ENCODE measurements around the gene DAAM2. TPM values are rescaled to one million over a fixed set of nuclear protein-coding genes. Genes with fewer than 3 reads are reported as not detected.

DAAM2 gene
- total RNA-seq, 1 donor from 2014 or later: 61.9 TPM

DNA sequence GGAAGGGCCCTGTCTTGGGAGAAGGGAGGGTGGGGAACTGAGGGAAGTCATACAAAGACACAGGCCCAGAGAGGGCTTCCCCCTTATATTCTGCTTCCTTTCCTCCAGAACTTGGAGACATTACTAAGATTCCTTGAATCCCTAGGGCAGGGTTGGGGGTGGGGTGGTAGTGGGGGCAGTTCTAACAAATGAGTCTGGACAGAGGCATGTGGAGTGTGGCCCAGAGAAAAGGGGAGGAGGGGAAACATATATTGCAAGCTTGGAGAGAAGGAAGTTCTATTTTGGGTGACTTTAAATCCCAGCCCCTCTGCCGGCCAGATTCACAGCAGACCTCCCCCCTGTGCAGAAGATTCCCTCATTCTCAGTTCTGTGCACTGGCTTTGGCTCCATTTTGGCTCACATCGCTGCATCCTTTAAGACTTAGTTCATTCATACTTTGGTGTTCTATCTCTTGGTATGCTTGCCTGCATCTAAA is 43.7 kb downstream of the DAAM2 start:
- DNase-seq (ENCODE audit: low spot score) (no peak), ATAC-seq (no peak)
- intact Hi-C loops (cut with DNase I): no loop called here

GRCh38 chr6:39836606-39837005 is 44.4 kb downstream of the DAAM2 start:
- intact Hi-C loops (cut with DNase I): no loop called here
- ATAC-seq (no peak), DNase-seq (ENCODE audit: low spot score) (no peak)

GRCh38 chr6:39839445-39839844 is 47.3 kb downstream of the DAAM2 start:
- intact Hi-C loops (cut with DNase I): no loop called here
- ATAC-seq (no peak), DNase-seq (ENCODE audit: low spot score) (no peak)

GRCh38 chr6:39840781-39841180 is 48.6 kb downstream of the DAAM2 start:
- intact Hi-C loops (cut with DNase I): no loop called here
- no peak for DNase-seq (ENCODE audit: low spot score)
- no peak for ATAC-seq

DNA sequence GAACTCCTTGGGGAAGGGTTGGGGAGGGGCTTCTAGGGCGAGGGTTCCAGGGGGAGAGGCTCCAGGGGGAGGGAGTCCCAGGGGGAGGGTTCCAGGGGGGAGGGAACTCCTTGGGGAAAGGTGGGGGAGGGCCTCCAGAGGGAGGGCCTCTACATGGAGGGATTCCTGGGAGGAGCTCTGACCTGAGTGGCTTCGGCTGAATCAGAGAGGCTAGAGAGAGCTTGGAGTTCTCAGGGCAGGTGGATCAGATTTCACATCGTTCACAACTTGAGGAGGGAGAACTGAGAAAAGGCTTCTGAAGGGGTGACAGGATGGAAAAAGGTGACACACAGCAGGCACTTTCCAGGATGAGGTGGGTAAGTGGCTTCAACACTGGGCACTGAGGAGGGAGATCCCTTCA is 49.1 kb downstream of the DAAM2 start:
- DNase-seq (ENCODE audit: low spot score) (no peak), ATAC-seq (no peak)
- intact Hi-C loops (cut with DNase I): no loop called here

GRCh38 chr6:39841923-39842322 is 49.7 kb downstream of the DAAM2 start:
- no peak for ATAC-seq
- intact Hi-C loops (cut with DNase I): no loop called here
- DNase-seq (ENCODE audit: low spot score): no peak

GRCh38 chr6:39843305-39844020 is 51.3 kb downstream of the DAAM2 start:
- ATAC-seq (peak; percentile 60), DNase-seq (ENCODE audit: low spot score) (no peak)
- intact Hi-C loops (cut with DNase I): no loop called here

DNA sequence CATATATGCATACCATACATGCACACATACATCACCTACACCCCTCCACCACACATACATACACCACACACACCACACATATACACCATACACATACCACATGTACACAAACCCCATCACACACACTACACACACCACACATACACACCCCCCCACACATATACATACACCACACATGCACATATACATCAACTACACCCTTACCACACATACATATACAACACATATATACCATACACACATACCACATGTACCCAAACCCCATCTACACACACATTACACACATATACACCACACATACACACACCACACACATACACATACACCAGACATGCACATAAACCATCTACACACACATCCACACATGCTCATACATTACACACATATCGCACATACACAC is 52.7 kb downstream of the DAAM2 start:
- DNase-seq (ENCODE audit: low spot score) (no peak), ATAC-seq (no peak)
- intact Hi-C loops (cut with DNase I): no loop called here

- ATAC-seq (peak; percentile 67), DNase-seq (ENCODE audit: low spot score) (peak; percentile 80)
- intact Hi-C loops (cut with DNase I): no loop called here
Observed at GRCh38 chr6:39847221-39847620, 55.0 kb downstream of the DAAM2 start.

DNA sequence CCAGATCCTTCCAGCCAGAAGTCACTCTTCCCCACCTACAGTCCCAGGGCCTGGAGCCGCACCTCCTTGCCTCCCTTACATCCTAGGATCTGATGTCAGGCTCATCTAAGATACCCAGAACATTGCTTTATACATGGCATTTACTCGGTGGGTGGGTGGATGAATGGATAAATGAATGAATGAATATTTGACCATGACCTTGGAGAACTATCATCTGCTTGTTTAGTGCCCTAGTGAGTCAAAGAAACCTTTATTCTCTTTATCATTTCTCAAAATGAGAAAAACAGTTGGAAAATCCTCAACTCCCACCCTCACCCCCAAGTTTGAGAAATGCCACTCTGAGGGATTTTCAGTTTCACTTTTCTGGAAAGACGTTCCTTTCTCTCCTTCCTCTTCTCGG is 56.0 kb downstream of the DAAM2 start:
- no peak for ATAC-seq
- intact Hi-C loops (cut with DNase I): no loop called here

DNA sequence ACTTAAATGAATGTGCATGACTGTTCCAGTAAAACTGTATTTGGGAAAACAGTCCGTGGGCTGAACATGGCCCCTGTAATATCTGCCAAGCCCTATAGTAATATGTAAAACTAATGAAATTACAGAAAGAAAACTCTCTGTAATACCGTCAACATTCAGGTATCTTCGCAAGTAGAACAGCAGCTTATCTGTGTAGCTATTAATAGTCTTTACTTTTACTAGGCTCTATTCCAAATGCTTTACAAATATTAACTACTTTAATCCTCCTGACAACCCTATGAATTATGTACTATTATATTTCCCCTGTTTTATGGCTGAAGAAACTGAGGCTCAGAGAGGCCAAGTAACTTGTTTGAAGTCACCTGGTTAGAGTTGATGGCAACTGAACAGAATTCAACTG is 57.1 kb downstream of the DAAM2 start:
- ATAC-seq (no peak), DNase-seq (ENCODE audit: low spot score) (no peak)
- intact Hi-C loops (cut with DNase I): no loop called here

More for the DNA sequence above, 56.0 kb downstream of the DAAM2 start:
- DNase-seq (ENCODE audit: low spot score): no peak

DNA sequence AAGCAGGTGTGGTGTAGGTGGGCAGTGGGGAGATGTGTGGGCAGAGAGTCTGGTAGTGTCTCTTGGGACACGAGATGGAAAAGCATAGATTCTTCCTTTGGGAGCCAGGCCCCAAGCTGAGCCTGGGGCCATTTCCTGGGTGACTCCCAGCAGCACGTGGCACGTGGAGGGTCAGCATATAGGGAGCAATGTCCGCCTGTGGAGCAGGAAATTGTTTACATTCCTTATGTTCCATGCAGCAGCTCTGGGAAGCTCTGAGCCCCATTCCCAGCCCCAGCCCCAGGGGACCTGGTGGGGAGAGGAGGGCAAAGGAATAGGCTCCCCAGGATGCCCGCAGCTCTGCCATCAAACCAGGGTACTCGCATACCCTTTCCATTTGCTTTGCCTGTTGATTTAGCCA is 57.6 kb downstream of the DAAM2 start:
- ATAC-seq (no peak), DNase-seq (ENCODE audit: low spot score) (no peak)
- intact Hi-C loops (cut with DNase I): no loop called here

DNA sequence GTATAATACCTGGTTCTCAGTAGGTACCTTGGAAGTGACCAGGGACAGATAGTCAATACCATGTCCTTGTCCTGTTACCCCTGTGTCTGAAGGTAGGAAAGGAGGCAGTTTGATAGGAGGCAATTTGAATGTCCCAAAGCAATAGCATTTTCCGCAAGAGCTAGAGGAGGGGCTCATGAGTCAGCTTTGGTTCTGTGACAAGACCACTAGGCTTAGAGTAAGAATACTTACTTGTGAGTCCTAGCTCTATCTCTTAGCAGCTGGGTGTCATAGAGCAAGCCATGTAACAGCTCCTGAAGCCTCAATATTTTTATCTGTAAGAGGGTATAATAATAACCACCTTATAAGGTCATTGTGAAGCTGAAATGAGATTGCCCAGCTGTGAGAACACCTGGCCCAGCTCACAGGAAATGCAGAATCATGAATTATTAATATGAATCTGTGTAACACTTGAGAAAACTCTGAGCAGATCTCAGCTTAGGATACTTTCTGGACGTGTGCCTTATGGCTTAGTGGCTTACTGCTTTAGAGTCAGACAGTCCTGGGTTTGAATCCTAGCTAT is 58.6 kb downstream of the DAAM2 start:
- DNase-seq (ENCODE audit: low spot score): no peak
- no peak for ATAC-seq
- intact Hi-C loops (cut with DNase I): no loop called here

- intact Hi-C loops (cut with DNase I): no loop called here
- ATAC-seq: no peak
- DNase-seq (ENCODE audit: low spot score): no peak
Observed at GRCh38 chr6:39851331-39851730, 59.2 kb downstream of the DAAM2 start.

GRCh38 chr6:39852324-39852723 is 60.1 kb downstream of the DAAM2 start:
- no peak for ATAC-seq
- intact Hi-C loops (cut with DNase I): no loop called here
- no peak for DNase-seq (ENCODE audit: low spot score)

DNA sequence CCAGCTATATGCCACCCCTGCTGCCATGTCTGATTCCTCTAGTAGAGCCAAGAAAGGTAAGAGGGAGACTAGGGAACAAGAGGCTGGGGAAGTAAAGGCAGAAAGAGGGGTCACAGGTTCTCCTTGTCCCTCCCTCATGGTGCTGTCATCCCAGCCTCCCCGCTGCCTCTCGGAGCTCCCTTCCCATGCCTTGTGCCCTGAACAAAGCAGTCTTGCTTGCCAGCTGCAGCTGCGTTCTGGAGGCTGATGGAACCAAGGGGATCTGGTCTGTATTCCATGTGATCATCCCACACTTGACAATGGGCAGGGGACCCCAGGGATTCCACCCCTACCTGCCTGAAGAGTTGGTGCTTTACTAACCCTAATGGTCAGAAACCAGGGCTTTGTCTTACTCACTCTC is 61.4 kb downstream of the DAAM2 start:
- no peak for DNase-seq (ENCODE audit: low spot score)

DNA sequence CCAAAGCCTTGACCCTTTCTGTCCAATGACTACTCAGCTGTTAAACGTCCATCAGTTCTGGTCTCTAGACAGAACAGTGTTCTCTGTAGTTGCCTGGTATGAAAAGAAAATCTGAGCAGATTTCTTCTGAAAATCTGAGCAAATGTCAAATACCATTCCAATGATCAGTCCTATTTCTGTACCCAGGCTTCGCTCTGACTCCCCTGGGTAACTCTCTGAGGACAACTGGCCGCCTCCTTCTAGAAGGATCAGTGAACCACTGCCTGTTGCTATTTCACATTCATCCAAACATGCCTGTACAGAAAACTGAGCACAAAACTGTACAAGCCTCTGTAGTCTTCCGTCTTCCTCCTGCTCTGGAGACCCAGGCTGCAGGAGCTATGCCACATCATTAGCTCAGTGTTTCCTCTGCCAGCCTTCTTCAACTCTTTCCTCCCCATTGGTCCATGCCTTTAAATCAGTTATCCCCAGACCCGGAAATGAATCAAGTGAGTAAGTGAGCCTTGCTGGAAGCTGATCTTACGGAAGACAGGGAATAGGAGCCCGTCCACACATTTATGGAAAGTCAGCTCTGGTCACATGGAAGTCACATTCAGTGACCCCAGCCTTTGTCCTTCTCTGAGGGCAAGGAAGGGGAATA is 63.3 kb downstream of the DAAM2 start:
- DNase-seq (ENCODE audit: low spot score) (no peak), ATAC-seq (peak; percentile 53)
- intact Hi-C loops (cut with DNase I): no loop called here

More for the DNA sequence above, 61.4 kb downstream of the DAAM2 start:
- no peak for ATAC-seq
- intact Hi-C loops (cut with DNase I): no loop called here

DNA sequence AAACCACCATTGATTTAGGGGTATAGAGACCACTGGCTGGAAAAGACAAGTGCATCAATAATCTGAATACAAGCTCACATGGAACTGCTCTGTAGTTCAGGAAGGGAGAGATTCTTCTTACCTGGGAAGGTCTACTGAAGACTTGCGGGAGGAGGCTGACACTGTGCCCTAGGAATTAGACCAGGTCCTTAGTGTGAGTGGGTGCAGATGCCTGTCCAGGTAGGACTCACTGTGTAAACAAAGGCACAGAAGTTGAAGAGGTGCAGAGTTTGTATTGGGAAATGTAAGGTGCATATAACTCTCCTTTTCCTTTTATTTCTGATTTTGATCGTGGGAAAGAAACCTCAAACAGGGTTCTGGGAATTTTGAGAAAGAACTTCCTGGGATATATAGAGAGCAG is 66.8 kb downstream of the DAAM2 start:
- DNase-seq (ENCODE audit: low spot score): no peak
- intact Hi-C loops (cut with DNase I): no loop called here
- ATAC-seq: no peak

DNA sequence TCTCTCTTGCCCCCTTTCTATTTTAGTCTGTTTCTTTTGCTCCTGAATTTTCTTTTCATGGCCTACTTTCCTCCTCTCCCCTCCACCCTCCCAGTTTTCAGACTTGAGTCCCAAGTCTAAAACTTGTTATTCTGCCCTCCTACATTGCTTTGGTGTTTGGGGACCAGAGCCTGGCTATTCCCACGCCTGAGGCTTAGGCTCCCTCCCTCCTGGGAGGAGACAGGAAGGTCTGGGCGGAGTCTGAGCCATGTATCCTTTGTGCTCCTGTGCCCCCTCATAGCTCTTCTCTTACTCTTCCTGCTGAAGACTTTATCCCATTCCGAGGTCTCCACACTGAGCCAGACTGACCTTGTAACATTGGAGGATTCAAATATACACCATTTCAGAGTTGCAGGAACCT is 69.5 kb downstream of the DAAM2 start:
- intact Hi-C loops (cut with DNase I): loop anchor here (1.0 kb wide), 1 partner anchor 46 kb away; no protein-coding TSS in a partner anchor
- ATAC-seq (peak; percentile 27), DNase-seq (ENCODE audit: low spot score) (no peak)

Data from sciatic nerve (tissue), 2 donors.